HG02981 (cell line): Measurements from ENCODE around the gene GCH1.
"Not testable (repeated sequence)": the region's sequence is repeated elsewhere in the genome, so short reads cannot be mapped to it uniquely, and the experiment has no call there.

Experiments
- ATAC-seq: cut with Tn5 transposase; IDR thresholded peaks from one replicate; pipeline ENCODE4 v1.9.1; 2021; ENCODE audit warnings: mild to moderate bottlenecking, moderate library complexity; ENCODE audit not compliant: unreplicated experiment

The GCH1 gene

DNA sequence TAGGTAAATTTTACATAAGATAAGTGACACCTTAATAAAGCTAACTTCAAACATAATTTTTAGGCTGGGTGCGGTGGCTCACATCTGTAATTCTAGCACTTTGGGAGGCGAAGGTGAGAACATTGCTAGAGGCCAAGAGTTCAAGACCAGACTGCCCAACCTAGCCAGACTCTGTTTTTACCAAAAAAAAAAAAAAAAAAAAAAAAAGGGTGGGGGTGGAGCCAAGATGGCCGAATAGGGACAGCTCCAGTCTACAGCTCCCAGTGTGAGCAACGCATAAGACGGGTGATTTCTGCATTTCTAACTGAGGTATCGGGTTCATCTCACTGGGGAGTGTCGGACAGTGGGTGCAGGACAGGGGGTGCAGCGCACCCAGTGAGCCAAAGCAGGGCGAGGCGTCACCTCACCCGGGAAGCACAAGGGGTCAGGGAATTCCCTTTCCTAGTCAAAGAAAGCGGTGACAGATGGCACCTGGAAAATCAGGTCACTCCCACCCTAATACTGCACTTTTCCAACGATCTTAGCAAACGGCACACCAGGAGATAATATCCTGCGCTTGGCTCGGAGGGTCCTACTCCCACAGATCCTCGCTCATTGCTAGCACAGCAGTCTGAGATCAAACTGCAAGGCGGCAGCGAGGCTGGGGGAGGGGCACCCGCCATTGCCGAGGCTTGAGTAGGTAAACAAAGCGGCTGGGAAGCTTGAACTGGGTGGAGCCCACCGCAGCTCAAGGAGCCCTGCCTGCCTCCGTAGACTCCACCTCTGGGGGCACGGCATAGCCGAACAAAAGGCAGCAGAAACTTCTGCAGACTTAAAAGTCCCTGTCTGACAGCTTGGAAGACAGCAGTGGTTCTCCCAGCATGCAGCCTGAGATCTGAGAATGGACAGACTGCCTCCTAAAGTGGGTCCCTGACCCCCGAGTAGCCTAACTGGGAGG, 32.2 kb downstream of the GCH1 start:
- not testable (repeated sequence) for ATAC-seq

DNA sequence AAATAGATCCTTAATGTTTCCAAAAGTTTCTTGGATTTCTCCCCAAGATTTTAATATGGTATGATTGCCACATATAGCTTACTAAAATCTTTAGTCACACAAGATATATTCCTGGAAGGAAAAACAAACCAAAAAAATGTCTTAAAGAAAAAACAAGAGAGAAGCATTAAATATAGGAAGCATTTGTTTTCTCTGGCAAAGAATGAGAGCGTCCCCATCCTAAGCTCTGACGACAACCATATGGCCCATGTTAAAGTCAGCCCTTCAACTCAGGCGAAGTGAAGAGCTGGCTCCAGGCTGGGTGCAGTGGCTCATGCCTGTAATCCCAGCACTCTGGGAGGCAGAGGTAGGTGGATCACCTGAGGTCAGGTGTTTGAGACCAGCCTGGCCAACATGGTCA, 35.6 kb downstream of the GCH1 start:
- ATAC-seq: no peak

DNA sequence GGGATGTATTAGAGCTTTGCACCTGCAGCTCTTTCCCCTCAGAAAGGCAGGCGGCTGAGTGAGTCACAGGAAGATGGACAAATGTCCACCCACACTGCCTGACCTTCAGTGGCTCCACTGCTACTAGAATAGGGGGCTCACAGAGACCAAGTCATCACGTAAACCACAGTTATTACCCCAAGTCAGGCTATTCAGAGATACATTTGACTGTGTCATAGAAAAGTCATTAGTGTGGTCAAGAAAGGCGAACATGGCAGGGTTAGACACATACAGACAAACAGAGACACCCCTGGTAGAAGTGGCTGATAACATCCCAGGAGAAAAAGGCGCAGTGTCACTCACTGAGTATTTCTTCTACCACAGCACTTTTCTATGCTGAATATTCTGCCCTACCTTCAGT, 36.0 kb downstream of the GCH1 start:
- no peak for ATAC-seq

DNA sequence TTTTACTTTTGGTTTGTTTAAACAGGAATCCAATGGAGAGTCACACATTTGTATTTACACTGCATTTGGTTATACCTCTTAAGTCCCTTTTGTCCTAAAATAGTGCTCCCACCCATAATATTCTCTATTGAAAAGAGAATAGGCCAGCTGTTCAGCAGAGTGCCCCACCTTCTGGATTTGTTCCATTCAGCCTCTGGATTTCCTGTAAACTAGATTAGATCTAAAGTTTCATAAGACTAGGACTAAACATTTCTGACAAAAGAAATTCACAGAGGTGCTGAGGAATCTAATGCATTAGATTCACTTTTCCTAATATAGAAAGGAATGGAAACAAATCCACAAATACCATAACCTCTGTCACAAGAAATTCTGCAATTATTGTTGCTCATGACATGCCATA, 38.1 kb downstream of the GCH1 start:
- no peak for ATAC-seq

DNA sequence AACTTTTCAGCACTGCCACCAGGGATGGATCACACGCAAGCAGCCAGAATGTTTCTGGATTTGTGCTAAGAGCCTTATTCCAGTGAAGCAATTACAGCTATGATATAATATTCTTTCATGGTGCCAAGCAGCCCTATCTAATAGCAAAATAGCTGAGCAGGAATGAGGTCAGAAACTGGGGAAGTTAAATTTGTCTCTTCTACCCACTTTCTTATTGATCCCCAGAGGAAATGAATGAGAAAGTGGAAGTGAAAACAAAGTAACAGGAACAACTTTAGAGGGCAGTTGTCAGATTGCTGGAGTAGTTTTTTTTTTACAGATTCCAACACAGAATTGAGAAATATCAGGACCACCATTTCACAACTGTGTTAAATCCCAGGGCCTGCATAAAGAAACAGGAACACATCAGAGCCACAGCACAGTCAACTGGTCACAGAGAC, 44.8 kb downstream of the GCH1 start:
- ATAC-seq: no peak

DNA sequence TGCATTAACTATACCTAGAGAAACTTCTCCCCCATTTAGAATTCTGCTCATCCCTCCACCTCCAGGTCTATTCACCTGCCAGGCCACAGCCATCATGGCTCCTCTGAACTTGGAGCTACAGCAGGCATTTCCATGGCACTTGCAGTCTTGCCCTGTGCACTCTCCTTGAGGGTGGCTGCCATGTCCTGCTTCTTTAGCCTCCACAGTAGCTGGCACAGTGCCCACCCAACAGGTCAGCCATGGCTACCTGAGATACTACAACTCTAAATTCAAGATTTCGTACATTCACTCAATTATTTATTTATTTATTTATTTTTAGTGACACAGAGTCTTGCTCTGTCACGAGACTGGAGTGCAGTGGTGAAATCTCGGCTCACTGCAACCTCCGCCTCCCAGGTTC, 46.5 kb downstream of the GCH1 start:
- no peak for ATAC-seq

DNA sequence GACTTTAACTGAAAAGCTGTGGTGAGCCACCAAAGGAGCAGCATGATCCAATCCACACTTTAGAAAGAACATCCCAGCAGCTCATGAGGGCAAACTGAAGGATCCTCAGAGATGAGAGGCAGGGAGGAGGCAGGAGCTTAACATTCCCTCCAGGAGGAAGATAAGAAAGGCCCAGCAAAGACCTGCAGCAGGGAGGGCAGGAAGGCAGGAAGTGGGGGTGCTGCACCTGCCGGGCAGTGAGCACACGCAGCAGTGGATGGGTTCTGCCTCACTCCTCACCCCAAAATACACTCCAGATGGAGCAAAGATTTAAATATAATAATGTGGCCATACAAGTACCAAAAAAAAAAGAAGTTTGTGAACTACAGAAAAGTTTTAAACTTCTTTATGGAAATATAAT, 48.4 kb downstream of the GCH1 start:
- no peak for ATAC-seq

DNA sequence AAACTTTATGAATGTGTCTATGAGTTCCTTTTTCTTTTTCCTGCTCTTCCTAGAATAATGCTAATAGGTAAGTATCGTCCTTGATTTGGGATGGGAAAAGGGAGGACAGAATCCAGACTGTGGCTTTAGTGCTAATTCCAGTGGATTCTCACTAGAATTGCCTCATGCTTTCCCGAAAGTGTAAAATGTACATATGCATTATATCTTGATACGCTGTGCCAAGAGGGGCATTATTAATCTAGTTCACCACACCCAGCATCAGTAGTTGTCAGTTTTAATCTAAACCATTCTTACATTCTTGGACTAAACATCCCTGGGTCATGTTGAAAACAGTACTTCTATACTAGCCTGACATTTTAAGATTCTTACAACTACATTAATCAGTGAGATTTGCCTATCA, 49.3 kb downstream of the GCH1 start:
- ATAC-seq: no peak

DNA sequence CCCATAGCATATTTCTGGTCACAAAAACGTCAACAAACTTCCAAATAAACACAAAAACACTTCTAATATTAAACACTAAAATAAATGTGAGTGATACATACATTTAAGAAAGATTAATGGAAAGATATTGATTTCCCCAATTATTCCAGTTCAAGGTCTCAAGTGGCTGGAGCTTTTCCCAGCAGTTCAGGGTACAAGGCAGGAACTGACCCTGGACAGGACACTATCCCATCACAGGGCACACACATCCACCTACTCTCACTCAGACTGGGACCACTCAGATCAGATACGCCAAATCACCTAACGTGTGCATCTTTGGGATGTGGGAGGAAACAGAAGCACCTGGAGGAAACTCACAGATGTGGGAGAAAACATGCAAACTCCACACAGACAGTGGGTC, 50.4 kb downstream of the GCH1 start:
- no peak for ATAC-seq

DNA sequence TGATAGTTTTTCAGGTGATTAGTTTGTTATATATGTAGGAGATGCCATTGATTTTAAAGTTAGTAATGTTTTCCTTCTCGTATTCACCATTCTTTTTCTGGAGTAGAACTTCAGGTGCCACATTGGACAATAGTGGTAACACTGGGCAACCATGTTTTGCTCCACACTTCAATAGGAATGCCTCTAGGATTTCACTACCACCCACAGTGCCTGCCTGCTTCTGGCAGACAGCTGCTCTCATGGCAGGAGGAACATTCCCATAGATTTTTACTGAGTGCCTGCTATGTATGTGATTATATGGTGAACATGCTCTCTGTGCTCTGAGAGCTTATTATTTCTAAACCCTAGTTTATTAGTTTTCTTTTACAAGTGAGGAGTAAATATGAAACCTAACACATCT, 53.7 kb downstream of the GCH1 start:
- ATAC-seq: no peak

DNA sequence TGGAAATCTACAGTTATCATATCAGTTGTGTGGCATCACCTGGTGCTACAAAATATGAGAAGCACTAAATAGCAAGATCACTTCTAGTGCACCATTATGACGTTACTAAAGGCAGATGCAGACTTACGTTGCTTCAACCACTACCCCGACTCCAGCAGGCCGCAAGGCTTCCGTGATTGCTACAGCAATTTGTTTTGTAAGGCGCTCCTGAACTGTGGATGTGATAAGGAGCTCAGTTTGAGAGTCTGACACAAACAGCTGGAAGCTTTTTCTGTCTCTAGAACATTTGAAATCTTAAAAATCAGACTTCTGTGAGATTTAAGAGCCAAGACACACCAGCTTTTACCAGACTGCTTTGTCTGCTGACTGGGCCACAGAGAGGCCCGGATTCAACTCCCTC, 57.0 kb downstream of the GCH1 start:
- no peak for ATAC-seq

DNA sequence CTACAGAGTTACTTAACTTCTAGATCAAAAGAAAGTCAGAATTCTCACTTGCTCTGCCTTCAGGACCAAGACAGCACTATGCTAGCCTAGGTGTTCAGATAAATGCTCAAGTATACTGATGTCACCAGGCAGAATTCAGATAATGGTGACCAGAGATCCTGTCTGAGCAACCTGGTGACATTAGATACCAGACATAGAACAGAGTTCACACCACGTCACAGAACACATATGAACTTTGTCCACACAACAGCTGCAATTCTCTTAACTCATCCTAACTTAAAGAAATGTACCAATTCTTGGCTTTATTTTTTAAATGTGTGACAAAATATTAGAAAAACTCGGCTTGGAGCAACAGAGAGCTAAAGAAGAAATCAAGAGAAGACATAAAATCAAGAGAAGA, 58.1 kb downstream of the GCH1 start:
- ATAC-seq: no peak

DNA sequence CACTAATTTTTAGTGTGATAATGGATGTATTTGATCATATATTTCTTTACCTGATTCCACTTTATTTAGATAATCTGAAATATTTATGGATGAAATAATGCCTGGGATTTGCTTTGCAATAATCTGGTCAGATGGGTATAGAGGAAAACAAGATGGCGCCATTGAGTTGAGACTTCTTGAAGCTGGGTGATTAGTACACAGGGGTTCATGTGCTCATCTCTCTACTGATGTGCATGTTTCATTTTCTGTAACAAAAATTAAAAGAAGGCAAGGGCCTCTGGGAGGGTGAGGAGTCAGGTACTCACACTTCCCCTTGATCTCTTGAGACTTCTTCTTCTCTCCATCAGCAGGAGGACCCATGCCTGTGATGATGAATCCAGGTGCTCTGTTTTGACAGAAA, 61.8 kb downstream of the GCH1 start:
- ATAC-seq: no peak

DNA sequence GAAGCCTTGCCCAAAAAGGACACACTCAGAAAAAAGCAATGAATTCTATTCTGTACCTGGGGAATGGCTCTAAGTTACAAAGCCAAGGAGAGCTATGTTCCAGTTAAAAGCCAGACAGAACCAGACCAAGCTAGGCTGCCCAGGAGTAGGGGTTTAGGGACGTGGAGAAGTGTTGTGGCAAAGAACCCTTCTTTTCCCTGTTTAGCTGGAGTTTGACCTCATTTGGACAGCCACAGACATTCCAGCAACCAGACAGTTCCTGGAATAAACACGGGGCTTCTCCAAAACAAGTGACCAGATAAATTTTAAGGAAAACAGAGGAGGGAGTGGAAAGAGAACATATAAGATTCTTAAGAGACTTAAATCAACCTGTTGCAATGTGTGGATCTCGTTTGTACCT, 62.3 kb downstream of the GCH1 start:
- no peak for ATAC-seq

DNA sequence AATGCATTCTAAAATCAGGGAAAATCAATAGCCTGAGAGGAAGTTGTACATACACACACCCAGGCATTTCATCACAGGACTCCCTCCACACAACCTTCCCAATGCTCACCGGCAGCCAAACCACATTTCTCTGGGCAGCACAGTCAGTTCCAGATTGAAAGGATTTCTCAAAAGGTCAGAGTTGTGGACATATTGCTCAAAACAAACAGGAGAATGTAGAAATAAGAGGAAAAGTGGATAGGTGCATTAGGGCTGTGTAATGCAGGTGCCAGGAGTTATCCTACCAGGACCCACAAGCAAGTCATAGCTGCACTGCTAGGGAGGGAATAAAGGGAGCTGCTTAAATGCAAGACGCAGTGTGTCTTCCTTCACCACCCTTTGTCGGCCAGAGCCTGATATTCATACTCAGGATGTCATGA, 62.9 kb downstream of the GCH1 start:
- ATAC-seq: no peak

DNA sequence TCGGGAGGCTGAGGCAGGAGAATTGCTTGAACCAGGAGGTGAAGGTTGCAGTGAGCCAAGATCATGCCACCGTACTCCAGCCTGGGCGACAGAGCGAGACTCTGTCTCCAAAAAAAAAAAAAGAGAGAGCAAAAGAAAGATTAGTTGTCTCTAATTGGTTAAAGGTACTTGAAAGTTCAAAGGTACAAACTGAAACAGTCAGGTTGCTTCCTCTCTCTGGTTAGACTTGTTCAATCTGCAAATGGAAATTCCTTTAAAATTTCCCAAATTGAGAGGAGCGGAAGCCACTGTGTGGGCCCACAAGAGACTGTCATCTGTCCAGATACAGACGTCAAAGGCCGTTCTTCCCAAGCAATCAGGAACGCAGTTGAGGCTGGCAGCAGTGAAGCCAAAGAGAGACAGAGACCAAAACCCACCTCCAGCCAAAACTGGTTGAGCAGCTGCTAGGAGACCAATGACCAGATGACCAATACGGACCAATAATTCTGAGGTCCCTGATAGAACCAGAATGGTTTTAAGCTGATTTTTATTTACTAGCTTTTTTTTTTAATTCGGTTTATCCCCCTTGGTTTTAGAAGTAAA, 63.6 kb downstream of the GCH1 start:
- no peak for ATAC-seq

DNA sequence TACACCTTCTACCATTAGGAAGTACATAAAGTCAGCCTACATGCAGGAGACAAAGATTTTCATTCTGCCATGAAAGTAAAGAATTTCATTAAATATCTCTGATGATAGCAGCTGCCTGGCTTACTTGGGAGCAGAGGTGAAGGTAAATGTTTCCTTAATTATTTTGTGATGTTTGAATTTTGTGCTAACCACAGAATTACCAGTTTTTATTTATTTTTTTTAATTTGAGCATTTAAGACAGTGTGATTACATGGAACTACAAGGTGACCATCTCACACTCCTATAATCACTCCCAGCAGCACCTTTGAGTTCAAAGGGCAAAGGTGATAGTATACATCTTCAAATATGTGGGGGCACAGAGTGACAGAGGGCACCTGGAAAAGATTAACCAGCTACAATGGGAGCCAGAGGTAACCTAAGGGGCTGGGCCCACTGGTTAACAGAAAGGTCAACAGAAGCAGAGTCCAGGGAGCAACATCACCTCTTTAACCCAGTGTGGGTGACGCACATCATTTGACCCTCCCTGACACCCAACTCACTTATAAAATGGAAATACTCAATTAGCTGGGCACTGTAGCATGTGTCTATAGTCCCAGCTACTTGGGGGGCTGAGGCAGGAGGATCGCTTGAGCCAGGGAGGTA, 65.0 kb downstream of the GCH1 start:
- ATAC-seq: no peak

DNA sequence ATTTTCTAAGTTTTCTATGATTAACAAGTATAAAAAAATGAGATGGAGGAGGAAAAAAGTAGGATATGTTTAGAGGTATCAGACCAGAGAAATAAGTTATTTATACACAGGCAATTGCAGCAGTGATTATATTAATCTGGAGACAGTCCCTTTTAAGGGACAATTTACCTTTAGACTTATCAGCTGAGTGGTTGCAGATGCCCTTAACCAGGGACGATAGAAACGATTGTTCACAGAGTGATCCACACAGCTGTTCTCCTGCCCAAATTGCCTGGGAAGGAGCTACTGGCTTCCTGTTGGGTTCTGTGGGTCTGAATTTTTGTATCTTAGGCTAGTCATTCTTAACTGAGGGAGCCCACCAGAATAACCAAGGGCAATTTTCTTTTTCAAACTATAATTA, 66.4 kb downstream of the GCH1 start:
- no peak for ATAC-seq

DNA sequence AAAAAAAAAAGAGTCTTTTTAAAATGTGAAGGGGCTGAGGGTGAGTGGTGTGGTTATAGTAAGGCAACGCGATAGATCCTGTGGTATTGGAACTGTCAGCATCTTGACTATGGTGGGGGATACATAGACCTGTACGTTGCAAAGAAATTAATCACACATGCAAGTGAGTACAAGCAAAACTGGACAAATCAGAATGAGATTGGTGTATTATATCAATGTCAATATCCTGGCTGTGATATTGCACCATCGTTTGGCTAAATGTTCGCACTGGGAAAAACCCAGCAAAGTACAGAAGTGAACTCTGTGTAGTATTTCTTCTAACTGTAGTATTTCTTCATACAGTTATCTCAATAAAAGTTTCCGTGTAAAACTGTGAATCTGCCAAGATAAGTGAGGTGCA, 67.9 kb downstream of the GCH1 start:
- ATAC-seq: no peak

DNA sequence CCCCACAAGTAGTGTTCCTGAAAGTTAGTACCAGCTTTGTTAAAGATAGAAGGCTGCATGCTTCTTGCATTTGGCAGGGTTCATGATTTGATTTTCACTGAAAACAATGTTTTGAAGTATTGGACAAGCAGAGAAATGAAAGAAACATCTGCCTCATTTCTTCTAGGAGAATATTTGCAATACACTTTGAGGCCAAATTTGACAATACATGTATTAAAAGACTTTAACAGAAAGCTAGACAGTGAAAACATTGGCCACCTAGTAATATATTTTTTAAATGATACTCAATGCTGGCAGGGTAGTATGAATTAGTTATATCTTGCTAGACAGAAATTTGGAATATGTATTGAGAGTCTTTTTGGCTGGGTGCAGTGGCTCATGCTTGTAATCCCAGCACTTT, 68.5 kb downstream of the GCH1 start:
- ATAC-seq: no peak

DNA sequence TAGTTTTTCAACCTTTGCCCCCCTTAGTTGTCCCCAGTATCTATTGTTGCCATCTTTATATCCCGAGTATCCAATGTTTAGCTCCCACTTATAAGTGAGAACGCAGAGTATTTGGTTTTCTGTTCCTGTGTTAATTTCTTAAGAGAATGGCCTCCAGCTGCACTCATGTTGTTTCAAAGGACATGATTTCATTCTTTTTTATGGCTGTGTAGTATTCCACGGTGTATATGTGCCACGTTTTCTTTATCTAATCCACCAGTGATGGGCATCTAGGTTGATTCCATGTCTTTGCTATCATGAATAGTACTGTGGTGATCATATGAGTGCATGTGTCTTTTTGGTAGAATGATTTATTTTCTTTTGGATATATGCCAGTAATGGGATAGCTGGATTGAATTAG, 72.0 kb downstream of the GCH1 start:
- ATAC-seq: no peak
